Skeletal muscle satellite cell (primary cell): ENCODE results near the gene LRRC59.
A peak's percentile ranks its signal among the peaks of the same experiment; 100 is the strongest.

Experiments
- H3K27me3 ChIP-seq: 2 replicates; pipeline ENCODE4 v1.7.0; 2013; ENCODE audit warnings: low read length; ENCODE audit not compliant: control insufficient read depth, insufficient read depth
- H3K36me3 ChIP-seq: 2 replicates; pipeline ENCODE4 v1.7.0; 2013; ENCODE audit warnings: mild to moderate bottlenecking, control low read depth, low read length; ENCODE audit not compliant: insufficient read depth
- H3K4me1 ChIP-seq: 2 replicates; pipeline ENCODE4 v1.7.0; 2013; ENCODE audit warnings: low read length; ENCODE audit not compliant: control insufficient read depth, insufficient read depth
- H3K4me2 ChIP-seq: 2 replicates; pipeline ENCODE4 v1.7.0; 2013; ENCODE audit warnings: mild to moderate bottlenecking, low read length
- H3K4me3 ChIP-seq: 2 replicates; pipeline ENCODE4 v1.7.0; 2013; ENCODE audit warnings: low read length
- H3K9ac ChIP-seq: 2 replicates; pipeline ENCODE4 v1.7.0; 2013; ENCODE audit warnings: mild to moderate bottlenecking, low read depth, low read length, moderate library complexity
- H3K9me3 ChIP-seq: replicated peaks from 2 replicates; pipeline ENCODE4 v1.7.0; 2013; ENCODE audit warnings: mild to moderate bottlenecking, control low read depth, low read length

LRRC59 gene

DNA sequence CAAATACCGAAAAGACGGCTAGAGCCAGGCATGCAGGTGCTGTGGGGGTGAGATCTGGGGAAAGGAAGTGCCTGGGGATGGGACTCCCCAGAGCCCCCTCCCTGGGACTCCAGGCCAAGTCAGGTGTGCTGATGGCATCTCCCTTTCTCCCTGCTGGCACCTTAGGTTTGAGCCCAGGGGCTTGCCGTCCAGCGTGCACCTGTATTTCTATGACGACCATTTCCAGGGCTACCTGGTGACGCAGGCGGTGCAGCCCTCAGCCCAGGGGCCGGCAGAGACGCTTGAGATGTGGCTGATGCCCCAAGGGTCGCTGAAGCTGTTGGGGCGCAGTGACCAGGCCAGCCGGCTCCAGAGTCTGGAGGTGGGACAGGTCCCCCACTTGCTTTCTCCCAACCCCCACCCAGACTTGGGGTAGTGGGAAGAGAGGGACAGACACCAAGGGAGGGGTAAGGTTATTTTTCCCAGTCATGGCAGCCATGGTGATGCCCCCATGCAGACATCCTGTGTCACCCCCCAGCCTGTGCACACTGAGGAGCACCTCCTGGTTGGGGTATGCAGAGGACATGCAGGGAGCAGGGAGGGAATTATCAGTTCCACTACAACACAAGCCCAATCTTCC, 40.3 kb downstream of the LRRC59 start:
- no peak overlapping the region for H3K9ac ChIP-seq
- peaks cover 64% of the 10 kb centered on the region for H3K36me3 ChIP-seq
- H3K4me3 ChIP-seq = no peak overlapping the region
- no peaks in the 10 kb centered on the region for H3K9me3 ChIP-seq
- H3K4me1 ChIP-seq = no peaks in the 10 kb centered on the region
- H3K27me3 ChIP-seq = no peaks in the 10 kb centered on the region
- H3K4me2 ChIP-seq = no peak overlapping the region

DNA sequence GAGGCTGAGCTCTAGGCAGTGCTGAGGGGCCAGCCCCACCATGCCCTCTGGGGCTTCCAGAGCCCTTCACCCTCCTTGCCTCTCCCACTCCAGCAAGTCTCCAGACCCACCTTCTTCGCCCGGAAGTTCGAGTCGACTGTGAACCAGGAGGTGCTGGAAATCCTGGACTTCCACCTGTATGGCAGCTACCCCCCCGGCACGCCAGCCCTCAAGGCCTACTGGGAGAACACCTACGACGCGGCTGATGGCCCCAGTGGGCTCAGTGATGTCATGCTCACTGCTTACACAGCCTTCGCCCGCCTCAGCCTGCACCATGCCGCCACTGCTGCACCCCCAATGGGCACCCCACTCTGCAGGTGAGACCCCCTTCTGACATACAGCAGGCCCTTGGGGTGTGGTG, 40.9 kb downstream of the LRRC59 start:
- peaks cover 64% of the 10 kb centered on the region for H3K36me3 ChIP-seq

DNA sequence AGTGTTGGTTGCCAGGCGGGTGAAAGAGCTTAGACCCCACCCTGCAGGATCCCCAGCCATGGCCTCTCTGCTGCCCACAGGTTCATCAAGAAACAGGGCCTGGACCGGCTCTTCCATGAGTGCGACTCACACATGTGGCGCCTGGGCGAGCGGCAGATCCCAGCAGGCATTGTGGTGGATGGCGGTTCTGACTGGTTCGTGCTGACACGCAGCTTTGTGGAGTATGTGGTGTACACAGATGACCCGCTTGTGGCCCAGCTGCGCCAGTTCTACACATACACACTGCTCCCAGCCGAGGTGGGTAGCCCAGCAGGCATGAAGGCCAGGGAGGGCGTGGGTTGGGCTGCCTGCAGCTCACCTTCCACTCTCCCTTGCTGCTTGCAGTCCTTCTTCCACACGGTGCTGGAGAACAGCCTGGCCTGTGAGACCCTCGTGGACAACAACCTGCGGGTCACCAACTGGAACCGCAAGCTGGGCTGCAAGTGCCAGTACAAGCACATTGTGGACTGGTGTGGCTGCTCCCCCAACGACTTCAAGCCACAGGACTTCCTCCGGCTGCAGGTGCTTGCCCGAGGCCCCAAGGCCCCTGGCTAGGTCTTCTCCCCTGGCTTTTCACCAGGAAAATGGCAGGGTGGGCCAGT, 41.5 kb downstream of the LRRC59 start:
- H3K27me3 ChIP-seq = no peaks in the 10 kb centered on the region
- H3K9ac ChIP-seq = no peak overlapping the region
- no peaks in the 10 kb centered on the region for H3K9me3 ChIP-seq
- no peak overlapping the region for H3K4me2 ChIP-seq
- no peak overlapping the region for H3K4me3 ChIP-seq
- no peaks in the 10 kb centered on the region for H3K4me1 ChIP-seq
- H3K36me3 ChIP-seq = peaks cover 64% of the 10 kb centered on the region

More for the DNA sequence above, 40.9 kb downstream of the LRRC59 start:
- H3K9ac ChIP-seq = no peak overlapping the region
- H3K4me2 ChIP-seq = no peak overlapping the region
- no peaks in the 10 kb centered on the region for H3K4me1 ChIP-seq
- H3K4me3 ChIP-seq = no peak overlapping the region
- no peaks in the 10 kb centered on the region for H3K9me3 ChIP-seq
- H3K27me3 ChIP-seq = no peaks in the 10 kb centered on the region

DNA sequence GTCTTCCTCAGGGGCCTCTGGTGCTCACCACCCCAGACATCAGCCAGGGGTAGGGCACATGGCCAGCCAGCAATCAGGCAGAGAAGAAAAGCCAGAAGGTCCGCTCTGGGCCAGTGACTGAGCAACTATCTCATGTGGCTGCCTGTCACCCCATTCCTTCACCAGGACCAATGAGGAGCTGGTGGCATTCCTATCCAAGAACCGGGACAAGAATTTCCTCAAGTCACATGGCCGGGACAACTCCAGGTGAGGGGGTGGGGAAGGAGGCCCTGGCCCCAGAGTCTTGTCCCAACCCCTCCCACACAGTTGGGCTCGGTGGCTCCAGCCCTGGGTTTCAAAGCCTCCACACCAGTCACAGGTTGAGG, 42.0 kb downstream of the LRRC59 start:
- peaks cover 64% of the 10 kb centered on the region for H3K36me3 ChIP-seq
- H3K4me2 ChIP-seq = no peak overlapping the region
- no peak overlapping the region for H3K4me3 ChIP-seq

DNA sequence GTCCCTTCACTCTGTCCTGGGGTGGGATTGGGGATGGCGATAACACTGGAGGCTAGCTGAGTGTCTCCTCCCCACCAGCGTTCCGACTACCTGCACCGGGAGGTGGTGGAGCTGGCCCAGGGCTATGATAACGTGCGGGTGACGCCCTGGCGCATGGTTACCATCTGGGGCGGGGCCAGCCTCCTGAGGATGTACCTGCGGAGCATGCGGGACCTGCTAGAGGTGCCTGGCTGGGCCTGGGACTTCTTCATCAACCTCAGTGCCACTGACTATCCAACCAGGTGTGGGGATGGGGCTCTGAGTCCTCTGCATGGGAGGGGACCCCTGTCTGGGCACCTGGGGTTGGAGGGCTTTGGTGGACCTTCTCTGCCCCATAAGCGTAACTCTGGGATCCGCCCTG, 42.5 kb downstream of the LRRC59 start:
- no peak overlapping the region for H3K4me2 ChIP-seq
- H3K4me3 ChIP-seq = no peak overlapping the region

More for the DNA sequence above, 42.0 kb downstream of the LRRC59 start:
- Histone ChIP-seq H3K9ac (no peak overlapping the region), H3K9me3 (no peaks in the 10 kb centered on the region), H3K27me3 (no peaks in the 10 kb centered on the region), H3K4me1 (no peaks in the 10 kb centered on the region)

DNA sequence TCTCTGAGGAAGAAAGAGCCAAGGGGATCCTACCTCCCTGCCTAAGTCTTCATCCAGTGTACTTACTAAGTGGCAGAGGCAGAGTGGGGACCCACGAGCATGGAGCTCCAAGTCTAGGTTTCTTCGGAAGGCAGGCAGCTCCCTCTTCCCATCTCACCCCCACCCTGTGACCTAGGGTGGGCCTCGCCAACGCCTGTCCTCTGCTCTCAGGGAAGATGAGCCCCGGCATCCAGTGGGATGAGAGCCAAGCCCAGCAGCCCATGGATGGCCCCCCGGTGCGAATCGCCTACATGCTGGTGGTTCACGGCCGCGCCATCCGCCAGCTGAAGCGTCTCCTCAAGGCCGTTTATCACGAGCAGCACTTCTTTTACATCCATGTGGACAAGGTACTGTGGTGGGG, 43.1 kb downstream of the LRRC59 start:
- no peak overlapping the region for H3K4me2 ChIP-seq
- peaks cover 53% of the 10 kb centered on the region for H3K36me3 ChIP-seq
- no peaks in the 10 kb centered on the region for H3K9me3 ChIP-seq

More for the DNA sequence above, 42.5 kb downstream of the LRRC59 start:
- Histone ChIP-seq H3K27me3 (no peaks in the 10 kb centered on the region), H3K36me3 (peaks cover 59% of the 10 kb centered on the region), H3K4me1 (no peaks in the 10 kb centered on the region), H3K9me3 (no peaks in the 10 kb centered on the region), H3K9ac (no peak overlapping the region)

DNA sequence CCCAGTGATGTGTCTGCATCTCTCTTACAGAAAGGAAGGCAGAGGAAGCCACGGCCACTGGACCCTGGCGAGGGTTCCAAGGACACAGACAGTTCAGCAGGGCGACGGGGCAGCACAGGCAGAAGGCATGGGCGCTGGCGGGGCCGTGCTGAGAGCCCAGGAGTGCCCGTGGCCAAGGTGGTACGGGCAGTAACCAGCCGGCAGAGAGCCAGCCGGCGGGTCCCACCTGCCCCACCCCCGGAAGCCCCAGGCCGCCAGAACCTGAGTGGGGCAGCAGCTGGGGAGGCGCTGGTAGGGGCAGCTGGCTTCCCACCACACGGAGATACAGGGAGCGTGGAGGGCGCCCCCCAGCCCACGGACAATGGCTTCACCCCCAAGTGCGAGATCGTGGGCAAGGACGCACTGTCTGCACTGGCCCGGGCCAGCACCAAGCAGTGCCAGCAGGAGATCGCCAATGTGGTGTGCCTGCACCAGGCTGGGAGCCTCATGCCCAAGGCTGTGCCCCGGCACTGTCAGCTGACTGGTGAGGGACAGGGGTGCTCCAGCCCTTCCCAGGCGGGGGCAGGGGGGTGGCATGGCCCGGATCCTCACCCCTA, 43.6 kb downstream of the LRRC59 start:
- Histone ChIP-seq H3K27me3 (no peaks in the 10 kb centered on the region), H3K9ac (no peak overlapping the region), H3K4me3 (no peak overlapping the region), H3K4me1 (peaks cover 5% of the 10 kb centered on the region), H3K36me3 (peaks cover 53% of the 10 kb centered on the region), H3K4me2 (no peak overlapping the region), H3K9me3 (no peaks in the 10 kb centered on the region)

More for the DNA sequence above, 43.1 kb downstream of the LRRC59 start:
- H3K27me3 ChIP-seq = no peaks in the 10 kb centered on the region
- no peaks in the 10 kb centered on the region for H3K4me1 ChIP-seq
- H3K4me3 ChIP-seq = no peak overlapping the region
- no peak overlapping the region for H3K9ac ChIP-seq

DNA sequence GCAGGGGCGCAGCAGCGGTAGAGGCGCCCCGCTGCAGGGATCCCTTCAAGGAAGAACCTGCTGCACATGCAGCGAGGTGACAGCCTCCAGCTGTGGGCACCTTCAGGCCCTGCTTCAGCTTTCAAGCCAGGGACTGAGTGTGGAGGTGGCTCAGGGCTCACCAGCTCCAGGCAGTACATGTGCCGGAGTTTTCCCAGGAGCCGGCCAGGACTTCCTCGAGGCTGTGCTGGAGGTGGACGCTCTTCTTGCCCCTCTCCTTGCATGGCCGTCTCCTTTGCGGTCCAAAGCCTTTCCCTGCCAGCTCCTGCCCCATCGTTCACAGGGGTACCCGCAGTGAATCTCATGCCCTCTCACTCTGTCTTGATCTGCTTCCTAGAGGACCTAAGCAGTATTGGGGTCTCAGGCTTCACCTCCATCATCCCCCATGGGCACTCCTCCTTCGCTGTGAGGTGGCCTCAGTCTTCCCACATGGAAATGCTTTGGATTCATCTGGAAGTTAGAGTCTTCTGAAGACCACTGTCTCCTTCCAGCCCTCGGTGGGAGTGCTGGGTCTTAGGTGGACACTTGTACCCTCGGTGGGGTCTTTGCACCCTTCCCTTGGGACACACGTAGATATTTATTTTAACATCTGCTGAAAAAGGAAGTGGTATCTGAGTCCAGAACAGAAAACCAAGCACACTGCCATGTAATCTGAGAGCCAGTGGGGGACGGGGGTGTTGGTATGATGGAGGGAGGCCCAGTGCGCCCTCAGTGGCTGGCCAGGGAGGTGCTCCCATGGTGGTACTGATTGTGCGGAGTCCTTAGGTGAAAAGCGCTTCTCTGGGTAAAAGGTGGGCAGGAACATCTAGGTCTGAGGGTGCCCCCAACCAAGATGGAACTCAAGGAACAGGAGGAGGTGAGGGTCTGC, 44.4 kb downstream of the LRRC59 start:
- Histone ChIP-seq H3K4me1 (peaks cover 12% of the 10 kb centered on the region), H3K36me3 (peaks cover 47% of the 10 kb centered on the region)

DNA sequence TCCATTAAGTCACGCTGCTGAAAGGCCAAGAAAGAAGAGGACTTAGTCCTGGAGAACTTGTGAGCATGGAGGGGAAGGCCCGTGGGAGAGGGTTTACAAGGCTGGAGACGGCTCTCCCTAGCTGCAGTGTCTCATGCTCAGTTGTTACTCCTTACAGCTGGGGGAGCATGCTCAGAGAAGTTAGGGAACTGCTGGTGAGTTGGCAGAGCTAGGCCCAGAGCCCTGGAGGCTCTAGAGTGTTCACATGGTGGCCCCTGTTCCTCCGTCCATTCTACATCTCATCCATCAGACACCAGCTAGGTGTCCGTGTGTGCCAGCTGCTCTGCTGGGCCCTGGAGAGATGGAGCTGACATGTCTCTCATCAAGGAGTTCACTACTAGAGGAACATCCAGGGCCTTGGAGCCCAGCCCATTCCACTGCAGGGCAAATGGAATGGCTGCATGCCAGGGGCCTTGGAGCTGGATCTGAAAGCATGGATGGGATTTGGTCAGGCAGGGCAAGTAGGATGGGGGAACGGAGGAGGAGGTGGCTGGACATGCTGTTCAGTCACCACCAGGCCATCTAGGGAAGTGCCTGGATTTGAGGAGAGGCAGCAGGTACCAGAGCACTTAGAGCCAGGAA, 45.1 kb downstream of the LRRC59 start:
- Histone ChIP-seq H3K36me3 (peaks cover 42% of the 10 kb centered on the region), H3K9me3 (no peaks in the 10 kb centered on the region), H3K9ac (no peak overlapping the region), H3K4me1 (peaks cover 20% of the 10 kb centered on the region), H3K4me3 (no peak overlapping the region), H3K27me3 (no peaks in the 10 kb centered on the region), H3K4me2 (no peak overlapping the region)

More for the DNA sequence above, 44.4 kb downstream of the LRRC59 start:
- Histone ChIP-seq H3K27me3 (no peaks in the 10 kb centered on the region), H3K9me3 (no peaks in the 10 kb centered on the region), H3K4me2 (no peak overlapping the region), H3K4me3 (no peak overlapping the region), H3K9ac (no peak overlapping the region)

DNA sequence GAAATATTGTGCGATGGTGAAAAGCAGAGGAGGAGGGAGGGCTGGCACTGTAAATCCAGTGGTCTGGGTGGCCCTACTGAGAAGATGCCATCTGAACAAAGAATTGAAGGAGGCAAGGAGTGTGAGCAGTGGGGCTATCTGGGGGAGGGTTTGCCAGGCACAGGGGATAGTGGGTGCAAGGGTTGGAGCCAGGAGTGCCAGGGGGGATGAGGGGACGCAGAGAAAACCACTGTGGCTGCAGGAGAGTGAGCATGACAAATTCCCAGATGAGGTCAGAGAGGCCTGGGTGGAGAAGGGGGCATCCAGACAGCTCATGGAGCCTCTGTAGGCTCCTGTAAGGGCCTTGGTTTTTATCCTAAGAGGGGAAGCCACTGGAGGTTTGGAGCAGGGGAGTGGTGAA, 46.6 kb downstream of the LRRC59 start:
- Histone ChIP-seq H3K9me3 (no peaks in the 10 kb centered on the region), H3K4me1 (peaks cover 23% of the 10 kb centered on the region), H3K36me3 (peaks cover 28% of the 10 kb centered on the region), H3K27me3 (no peaks in the 10 kb centered on the region), H3K4me3 (no peak overlapping the region), H3K9ac (no peak overlapping the region), H3K4me2 (no peak overlapping the region)

DNA sequence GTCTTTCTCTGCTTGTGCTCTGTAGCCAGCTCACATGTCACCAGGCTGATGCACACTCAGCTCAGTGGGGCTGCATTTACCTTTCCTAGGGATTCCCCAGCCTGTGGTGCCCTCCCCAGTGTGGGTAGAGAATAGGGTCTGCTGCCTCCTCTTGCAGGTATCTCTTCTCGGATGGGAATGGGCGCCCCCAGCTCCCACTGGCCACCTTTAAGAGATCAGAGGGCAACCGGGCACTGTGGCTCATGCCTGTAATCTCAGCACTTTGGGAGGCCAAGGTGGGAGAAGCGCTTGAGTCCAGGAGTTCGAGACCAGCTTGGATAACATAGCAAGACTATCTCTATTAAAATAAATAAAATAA, 48.1 kb downstream of the LRRC59 start:
- H3K4me3 ChIP-seq = no peak overlapping the region
- H3K9me3 ChIP-seq = no peaks in the 10 kb centered on the region
- H3K36me3 ChIP-seq = peaks cover 14% of the 10 kb centered on the region
- H3K27me3 ChIP-seq = no peaks in the 10 kb centered on the region
- H3K9ac ChIP-seq = no peak overlapping the region
- peaks cover 28% of the 10 kb centered on the region for H3K4me1 ChIP-seq
- H3K4me2 ChIP-seq = peak overlapping the region; percentile 97
